SK-N-SH (cell line): ENCODE measurements around the gene SETD9. TPM values are rescaled to one million over a fixed set of nuclear protein-coding genes. Genes with fewer than 3 reads are reported as not detected.

ENCODE experiments used
- CTCF ChIA-PET: fragments of 300-600, 350-600 bp; formaldehyde crosslinking; extraction: SDS; loops from one replicate; lab custom pipeline; 2021; lab: Yijun Ruan, JAX
- POLR2A ChIA-PET: fragments of 350-600 bp; sonication (Branson Sonifier 250); formaldehyde crosslinking; extraction: SDS; loops from one replicate; lab custom pipeline; 2020; ENCODE audit warnings: antibody characterized with exemption, inconsistent platforms; lab: Yijun Ruan, JAX
- DNase-seq: peaks from one replicate; pipeline ENCODE4 v3.0.0; 2012
- H2AFZ ChIP-seq: fragments of 200-600 bp; sonication (generic); 2 replicates; pipeline ENCODE4 v1.8.1; 2016; ENCODE audit warnings: antibody characterized with exemption, mild to moderate bottlenecking, low read depth
- H3F3A ChIP-seq: fragments of 200-600 bp; sonication (generic); replicated peaks from 2 replicates; pipeline ENCODE3; 2016; ENCODE audit warnings: antibody characterized with exemption, mild to moderate bottlenecking; ENCODE audit not compliant: insufficient read depth
- H3K27ac ChIP-seq, 2 experiments: fragments of 200-500 bp in 1 of 2; fragments of 200-600 bp in 1 of 2; sonication (Bioruptor generic) in 1 of 2; sonication (generic), shearing (Covaris generic) in 1 of 2; 2 replicates each; pipeline versions ENCODE4 v1.5.1 to v1.6.1; 2014 to 2016; ENCODE audit warnings: low read depth in 2 of 2, inconsistent platforms in 1 of 2, low read length in 1 of 2, mild to moderate bottlenecking in 1 of 2, mixed read lengths in 1 of 2
- H3K27me3 ChIP-seq: fragments of 200-600 bp; sonication (generic), shearing (Covaris generic); 2 replicates; pipeline ENCODE4 v1.6.1; 2016; ENCODE audit warnings: mixed run types; ENCODE audit not compliant: insufficient read depth
- H3K36me3 ChIP-seq, 2 experiments: fragments of 200-500 bp in 1 of 2; fragments of 200-600 bp in 1 of 2; sonication (Bioruptor generic) in 1 of 2; sonication (generic) in 1 of 2; replicated peaks in 1 of 2; 2 replicates each; pipeline versions ENCODE3 to v1.5.1; 2014 to 2016; ENCODE audit warnings: low read length in 1 of 2, mild to moderate bottlenecking in 1 of 2; ENCODE audit not compliant: insufficient read depth in 2 of 2, control insufficient read depth in 1 of 2
- H3K4me1 ChIP-seq, 2 experiments: fragments of 200-500 bp in 1 of 2; fragments of 200-600 bp in 1 of 2; sonication (Bioruptor generic) in 1 of 2; sonication (generic), shearing (Covaris generic) in 1 of 2; 2 replicates each; pipeline versions ENCODE4 v1.5.1 to v1.6.1; 2014 to 2016; ENCODE audit warnings: low read depth in 1 of 2, low read length in 1 of 2, mixed run types in 1 of 2; ENCODE audit not compliant: insufficient read depth in 2 of 2, control insufficient read depth in 1 of 2
- H3K4me2 ChIP-seq: fragments of 200-600 bp; sonication (generic), shearing (Covaris generic); 2 replicates; pipeline ENCODE4 v1.6.1; 2017; ENCODE audit warnings: mixed run types
- H3K4me3 ChIP-seq, 2 experiments: fragments of 200-500 bp in 1 of 2; fragments of 200-600 bp in 1 of 2; sonication (Bioruptor generic) in 1 of 2; sonication (generic), shearing (Covaris generic) in 1 of 2; 2 replicates each; pipeline versions ENCODE4 v1.5.1 to v1.8.1; 2014 to 2016; ENCODE audit warnings: low read depth in 2 of 2, inconsistent platforms in 1 of 2, low read length in 1 of 2, mild to moderate bottlenecking in 1 of 2, mixed read lengths in 1 of 2, moderate library complexity in 1 of 2
- H3K79me2 ChIP-seq: fragments of 200-600 bp; sonication (generic); 2 replicates; pipeline ENCODE4 v1.8.1; 2017; ENCODE audit warnings: mild to moderate bottlenecking; ENCODE audit not compliant: insufficient read depth
- H3K9ac ChIP-seq: fragments of 200-600 bp; sonication (generic); 2 replicates; pipeline ENCODE4 v1.6.1; 2017; ENCODE audit warnings: mixed run types
- H3K9me2 ChIP-seq: fragments of 200-600 bp; sonication (generic); 2 replicates; pipeline ENCODE4 v1.6.1; 2017; ENCODE audit warnings: mixed run types
- H3K9me3 ChIP-seq: fragments of 200-600 bp; sonication (generic); 2 replicates; pipeline ENCODE4 v1.6.1; 2017; ENCODE audit warnings: mixed run types, mild to moderate bottlenecking, moderate library complexity
- H4K20me1 ChIP-seq: fragments of 200-600 bp; sonication (generic); 2 replicates; pipeline ENCODE4 v1.6.1; 2017; ENCODE audit warnings: mild to moderate bottlenecking, mixed run types; ENCODE audit not compliant: insufficient read depth
- CHD2 ChIP-seq: fragments of 150-350 bp; IDR thresholded peaks from 2 replicates; pipeline ENCODE4 v1.6.1; 2018; ENCODE audit warnings: low read length; ENCODE audit not compliant: partially characterized antibody
- ELF1 ChIP-seq: IDR thresholded peaks from 2 replicates; pipeline ENCODE4 v1.4.0; 2012
- EP300 ChIP-seq, 2 experiments: IDR thresholded peaks; 2 replicates each; pipeline versions ENCODE4 v1.4.0 to v1.6.1; 2012; ENCODE audit warnings: borderline replicate concordance in 1 of 2, low read depth in 1 of 2, low read length in 1 of 2
- EZH2phosphoT487 ChIP-seq: fragments of 200-600 bp; sonication (generic); IDR thresholded peaks from 2 replicates; pipeline ENCODE4 v1.6.1; 2017; ENCODE audit warnings: low read depth, mixed run types, mild to moderate bottlenecking, antibody characterized with exemption, moderate library complexity, borderline replicate concordance
- FOSL2 ChIP-seq: IDR thresholded peaks from 2 replicates; pipeline ENCODE4 v1.4.0; 2012; ENCODE audit warnings: low read depth, mild to moderate bottlenecking, moderate library complexity, borderline replicate concordance
- GABPA ChIP-seq: IDR thresholded peaks from 2 replicates; pipeline ENCODE4 v1.4.0; 2012; ENCODE audit warnings: low read depth, mild to moderate bottlenecking
- GATA2 ChIP-seq: sonication (generic); formaldehyde crosslinking; IDR thresholded peaks from 2 replicates; pipeline ENCODE4 v1.5.0; 2020; ENCODE audit warnings: mild to moderate bottlenecking, missing genetic modification reagents
- IRF3 ChIP-seq: fragments of 150-350 bp; IDR thresholded peaks from 2 replicates; pipeline ENCODE4 v1.6.1; 2016; ENCODE audit warnings: mild to moderate bottlenecking, low read depth, low read length
- JUND ChIP-seq: IDR thresholded peaks from 2 replicates; pipeline ENCODE4 v1.4.0; 2012
- MAX ChIP-seq: IDR thresholded peaks from 2 replicates; pipeline ENCODE4 v1.4.0; 2012; ENCODE audit warnings: low read depth
- MXI1 ChIP-seq: IDR thresholded peaks from 2 replicates; pipeline ENCODE4 v1.6.1; 2012; ENCODE audit warnings: mild to moderate bottlenecking, low read depth, low read length, improper control_type of control experiment
- NRF1 ChIP-seq: IDR thresholded peaks from 2 replicates; pipeline ENCODE4 v1.6.1; 2012; ENCODE audit warnings: low read depth, mild to moderate bottlenecking, low read length
- POLR2AphosphoS5 ChIP-seq: IDR thresholded peaks from 2 replicates; pipeline ENCODE4 v1.6.1; 2012; ENCODE audit warnings: low read depth, low read length
- RAD21 ChIP-seq: IDR thresholded peaks from 2 replicates; pipeline ENCODE4 v1.6.1; 2012; ENCODE audit warnings: mild to moderate bottlenecking, low read length
- RXRA ChIP-seq: IDR thresholded peaks from 2 replicates; pipeline ENCODE4 v1.4.0; 2012; ENCODE audit warnings: low read depth, mild to moderate bottlenecking, borderline replicate concordance
- SIN3A ChIP-seq: IDR thresholded peaks from 2 replicates; pipeline ENCODE4 v1.6.1; 2012; ENCODE audit warnings: low read depth, mild to moderate bottlenecking, low read length, moderate library complexity, borderline replicate concordance
- SMC3 ChIP-seq: IDR thresholded peaks from 2 replicates; pipeline ENCODE4 v1.6.1; 2012; ENCODE audit warnings: low read depth, low read length, improper control_type of control experiment
- TCF12 ChIP-seq: IDR thresholded peaks from 2 replicates; pipeline ENCODE4 v1.4.0; 2012
- WGBS: methylation state at CpG from one replicate; pipeline ENCODE4 v1.1.6; 2017; ENCODE audit warnings: low lambda C conversion rate; 5-methylcytosine and 5-hydroxymethylcytosine counted together
- polyA plus RNA-seq, 3 experiments: library from polyadenylated mRNA; depleted of rRNA; stranded (reverse); fragments of >200 nt; gene quantifications; 2 replicates each; pipeline ENCODE4 v1.2.3, GENCODE V29; 2012
- TF ChIP-seq, protein P1 (sequence below): IDR thresholded peaks from 2 replicates; pipeline ENCODE4 v1.4.0; 2012; ENCODE audit warnings: low read depth, borderline replicate concordance
- TF ChIP-seq, protein P2 (sequence below): IDR thresholded peaks from 2 replicates; pipeline ENCODE4 v1.6.1; 2012; ENCODE audit warnings: mild to moderate bottlenecking, low read depth, low read length, moderate library complexity
- TF ChIP-seq, protein P3 (sequence below): fragments of 200-600 bp; sonication (generic); IDR thresholded peaks from 2 replicates; pipeline ENCODE4 v1.6.1; 2017; ENCODE audit warnings: antibody characterized with exemption, mild to moderate bottlenecking, moderate library complexity
- TF ChIP-seq, protein P4 (sequence below): fragments of 150-350 bp; IDR thresholded peaks from 2 replicates; pipeline ENCODE4 v1.6.1; 2017; ENCODE audit warnings: antibody characterized with exemption, low read length, low read depth, borderline replicate concordance

The SETD9 gene
- polyA plus RNA-seq, 1 of the 3 experiments (the other 2 are of a cell fraction): 12.2 TPM

DNA sequence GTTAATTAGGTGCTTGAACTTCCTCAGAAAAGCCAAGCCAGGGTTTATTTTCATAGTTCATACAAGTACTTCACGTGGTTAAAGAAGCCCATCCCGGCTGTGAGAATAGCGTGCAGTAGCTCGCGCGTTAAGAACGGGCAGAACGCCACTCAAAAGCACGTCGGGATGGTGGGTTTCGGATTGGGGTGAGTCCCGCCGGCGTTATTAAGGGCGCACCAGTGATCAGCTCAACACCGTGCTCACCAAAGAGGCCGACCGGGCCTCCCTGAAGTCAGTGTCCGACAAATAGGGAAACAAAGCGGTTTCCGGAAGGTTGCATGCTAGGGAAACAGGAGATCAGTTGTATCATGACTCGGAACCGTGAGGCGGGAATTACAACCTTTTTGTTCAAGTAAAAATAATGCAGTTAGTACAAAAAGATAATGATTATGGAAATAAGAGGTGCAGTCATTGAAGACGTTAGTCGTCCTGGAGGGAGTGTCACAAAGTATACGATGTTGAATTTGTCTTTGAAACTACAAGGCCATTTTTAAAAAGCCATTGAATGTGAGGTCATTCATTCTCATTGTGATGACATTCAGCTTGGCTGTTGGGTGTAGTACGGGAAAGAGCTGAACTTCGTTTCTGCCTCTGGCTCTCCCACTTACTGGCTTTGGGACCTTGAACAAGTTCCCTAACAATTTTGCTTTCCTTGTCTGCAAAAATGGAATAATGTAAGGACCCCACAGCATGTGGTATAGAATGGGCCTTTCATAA lies 992 bp downstream of the SETD9 start:
- Histone ChIP-seq H3K4me3 (peak overlapping the region; percentile 72 to 77), H3K9me2 (no peaks in the 10 kb centered on the region), H2AFZ (peak overlapping the region; percentile 90), H3K4me2 (peak overlapping the region; percentile 93), H3K9ac (peak overlapping the region; percentile 91), H3K27me3 (no peaks in the 10 kb centered on the region), H3K9me3 (no peaks in the 10 kb centered on the region), H3K79me2 (peaks cover 15% of the 10 kb centered on the region; the same call in 1 of the 2 replicates), H3K27ac (peak overlapping the region; percentile 95 to 98), H4K20me1 (no peaks in the 10 kb centered on the region), H3K4me1 (peaks cover 0 to 14% of the 10 kb centered on the region in 2 experiments; a peak in 2 of 4 replicates), H3K36me3 (peaks cover 13 to 20% of the 10 kb centered on the region in 2 experiments), H3F3A (peaks cover 7% of the 10 kb centered on the region)
- peak; percentile 36 for DNase-seq
- POLR2A ChIA-PET: interaction anchor here (0.7 to 2.6 kb wide), 8 partner anchors 8 to 640 kb away, joined by 3 to 14 read pairs (median 3); no protein-coding TSS in a partner anchor
- TF ChIP-seq, protein P1, sequence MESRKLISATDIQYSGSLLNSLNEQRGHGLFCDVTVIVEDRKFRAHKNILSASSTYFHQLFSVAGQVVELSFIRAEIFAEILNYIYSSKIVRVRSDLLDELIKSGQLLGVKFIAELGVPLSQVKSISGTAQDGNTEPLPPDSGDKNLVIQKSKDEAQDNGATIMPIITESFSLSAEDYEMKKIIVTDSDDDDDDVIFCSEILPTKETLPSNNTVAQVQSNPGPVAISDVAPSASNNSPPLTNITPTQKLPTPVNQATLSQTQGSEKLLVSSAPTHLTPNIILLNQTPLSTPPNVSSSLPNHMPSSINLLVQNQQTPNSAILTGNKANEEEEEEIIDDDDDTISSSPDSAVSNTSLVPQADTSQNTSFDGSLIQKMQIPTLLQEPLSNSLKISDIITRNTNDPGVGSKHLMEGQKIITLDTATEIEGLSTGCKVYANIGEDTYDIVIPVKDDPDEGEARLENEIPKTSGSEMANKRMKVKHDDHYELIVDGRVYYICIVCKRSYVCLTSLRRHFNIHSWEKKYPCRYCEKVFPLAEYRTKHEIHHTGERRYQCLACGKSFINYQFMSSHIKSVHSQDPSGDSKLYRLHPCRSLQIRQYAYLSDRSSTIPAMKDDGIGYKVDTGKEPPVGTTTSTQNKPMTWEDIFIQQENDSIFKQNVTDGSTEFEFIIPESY: no peak
- TF ChIP-seq FOSL2 (no peak), ELF1 (no peak; the same call in 1 of the 2 replicates), CHD2 (no peak), EZH2phosphoT487 (no peak), MAX (peak; percentile 87), SMC3 (no peak), EP300 (IDR thresholded peaks at IDR 0.05; ENCODE audit: borderline replicate concordance in 1 of 2, low read depth in 1 of 2, low read length in 1 of 2) (peak in 1 of 2 experiments; percentile 5; a peak in 1 of 4 replicates), NRF1 (no peak), RAD21 (no peak), RXRA (no peak), POLR2AphosphoS5 (no peak), GABPA (no peak), JUND (no peak), IRF3 (no peak), SIN3A (0 out of 2 replicates have a peak, but pooled peaks have one; percentile 5), MXI1 (peak; percentile 95), TCF12 (no peak), GATA2 (no peak)
- TF ChIP-seq, protein P2, sequence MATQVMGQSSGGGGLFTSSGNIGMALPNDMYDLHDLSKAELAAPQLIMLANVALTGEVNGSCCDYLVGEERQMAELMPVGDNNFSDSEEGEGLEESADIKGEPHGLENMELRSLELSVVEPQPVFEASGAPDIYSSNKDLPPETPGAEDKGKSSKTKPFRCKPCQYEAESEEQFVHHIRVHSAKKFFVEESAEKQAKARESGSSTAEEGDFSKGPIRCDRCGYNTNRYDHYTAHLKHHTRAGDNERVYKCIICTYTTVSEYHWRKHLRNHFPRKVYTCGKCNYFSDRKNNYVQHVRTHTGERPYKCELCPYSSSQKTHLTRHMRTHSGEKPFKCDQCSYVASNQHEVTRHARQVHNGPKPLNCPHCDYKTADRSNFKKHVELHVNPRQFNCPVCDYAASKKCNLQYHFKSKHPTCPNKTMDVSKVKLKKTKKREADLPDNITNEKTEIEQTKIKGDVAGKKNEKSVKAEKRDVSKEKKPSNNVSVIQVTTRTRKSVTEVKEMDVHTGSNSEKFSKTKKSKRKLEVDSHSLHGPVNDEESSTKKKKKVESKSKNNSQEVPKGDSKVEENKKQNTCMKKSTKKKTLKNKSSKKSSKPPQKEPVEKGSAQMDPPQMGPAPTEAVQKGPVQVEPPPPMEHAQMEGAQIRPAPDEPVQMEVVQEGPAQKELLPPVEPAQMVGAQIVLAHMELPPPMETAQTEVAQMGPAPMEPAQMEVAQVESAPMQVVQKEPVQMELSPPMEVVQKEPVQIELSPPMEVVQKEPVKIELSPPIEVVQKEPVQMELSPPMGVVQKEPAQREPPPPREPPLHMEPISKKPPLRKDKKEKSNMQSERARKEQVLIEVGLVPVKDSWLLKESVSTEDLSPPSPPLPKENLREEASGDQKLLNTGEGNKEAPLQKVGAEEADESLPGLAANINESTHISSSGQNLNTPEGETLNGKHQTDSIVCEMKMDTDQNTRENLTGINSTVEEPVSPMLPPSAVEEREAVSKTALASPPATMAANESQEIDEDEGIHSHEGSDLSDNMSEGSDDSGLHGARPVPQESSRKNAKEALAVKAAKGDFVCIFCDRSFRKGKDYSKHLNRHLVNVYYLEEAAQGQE: no peak
- TF ChIP-seq, protein P3, sequence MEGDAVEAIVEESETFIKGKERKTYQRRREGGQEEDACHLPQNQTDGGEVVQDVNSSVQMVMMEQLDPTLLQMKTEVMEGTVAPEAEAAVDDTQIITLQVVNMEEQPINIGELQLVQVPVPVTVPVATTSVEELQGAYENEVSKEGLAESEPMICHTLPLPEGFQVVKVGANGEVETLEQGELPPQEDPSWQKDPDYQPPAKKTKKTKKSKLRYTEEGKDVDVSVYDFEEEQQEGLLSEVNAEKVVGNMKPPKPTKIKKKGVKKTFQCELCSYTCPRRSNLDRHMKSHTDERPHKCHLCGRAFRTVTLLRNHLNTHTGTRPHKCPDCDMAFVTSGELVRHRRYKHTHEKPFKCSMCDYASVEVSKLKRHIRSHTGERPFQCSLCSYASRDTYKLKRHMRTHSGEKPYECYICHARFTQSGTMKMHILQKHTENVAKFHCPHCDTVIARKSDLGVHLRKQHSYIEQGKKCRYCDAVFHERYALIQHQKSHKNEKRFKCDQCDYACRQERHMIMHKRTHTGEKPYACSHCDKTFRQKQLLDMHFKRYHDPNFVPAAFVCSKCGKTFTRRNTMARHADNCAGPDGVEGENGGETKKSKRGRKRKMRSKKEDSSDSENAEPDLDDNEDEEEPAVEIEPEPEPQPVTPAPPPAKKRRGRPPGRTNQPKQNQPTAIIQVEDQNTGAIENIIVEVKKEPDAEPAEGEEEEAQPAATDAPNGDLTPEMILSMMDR: no peak
- TF ChIP-seq, protein P4, sequence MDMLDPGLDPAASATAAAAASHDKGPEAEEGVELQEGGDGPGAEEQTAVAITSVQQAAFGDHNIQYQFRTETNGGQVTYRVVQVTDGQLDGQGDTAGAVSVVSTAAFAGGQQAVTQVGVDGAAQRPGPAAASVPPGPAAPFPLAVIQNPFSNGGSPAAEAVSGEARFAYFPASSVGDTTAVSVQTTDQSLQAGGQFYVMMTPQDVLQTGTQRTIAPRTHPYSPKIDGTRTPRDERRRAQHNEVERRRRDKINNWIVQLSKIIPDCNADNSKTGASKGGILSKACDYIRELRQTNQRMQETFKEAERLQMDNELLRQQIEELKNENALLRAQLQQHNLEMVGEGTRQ: no peak
- 4% methylated on average over 29 of the region's 29 CpGs for WGBS
- CTCF ChIA-PET: interaction anchor here (0.9 to 1.9 kb wide), 5 partner anchors 10 to 640 kb away, joined by 3 to 6 read pairs (median 4); no protein-coding TSS in a partner anchor
